Activated T-cell treated with anti-CD3 and anti-CD28 coated beads for 48 hours (primary cell): ENCODE measurements around the gene LRRC4.

Source experiments
- DNase-seq: peaks from one replicate; pipeline ENCODE4 v3.0.0-alpha.2; 2020; ENCODE audit warnings: low read depth

The LRRC4 gene

DNA sequence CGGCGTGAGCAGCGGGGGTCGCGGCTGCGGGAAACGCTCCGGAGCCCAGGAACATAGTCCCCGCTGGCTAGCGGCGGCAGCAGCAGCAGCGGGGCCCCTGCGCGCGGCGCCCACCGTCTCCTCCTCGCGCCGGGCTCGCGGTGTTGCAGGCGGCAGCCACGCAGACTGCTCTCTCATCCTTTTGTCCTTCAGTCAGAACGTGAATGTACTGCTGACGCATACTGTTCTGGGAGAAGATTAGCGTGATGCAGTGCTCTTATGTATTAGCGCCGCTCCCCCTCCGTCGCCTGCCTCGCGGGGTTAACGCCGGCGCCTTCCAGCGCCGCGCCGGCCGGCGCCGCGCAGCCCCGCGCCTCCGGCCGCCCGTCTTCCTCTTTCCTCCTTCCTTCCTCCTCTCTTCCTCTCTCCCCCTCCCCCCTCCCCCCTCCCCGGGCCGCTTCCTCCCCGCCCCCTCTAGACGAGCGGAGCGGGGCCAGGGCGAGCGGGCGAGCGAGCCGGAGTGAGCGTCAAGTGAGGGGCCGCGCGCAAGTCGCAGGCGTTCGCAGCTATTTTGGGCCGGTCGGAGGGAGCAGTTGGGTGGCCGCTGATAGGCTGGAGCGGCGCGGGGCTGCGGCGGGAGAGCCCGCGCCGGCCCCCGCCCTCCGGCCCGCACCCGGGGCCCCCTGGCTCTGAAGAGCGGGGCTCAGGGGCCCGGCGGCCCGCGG is 816 bp upstream of the LRRC4 start:
- DNase-seq, result peak; percentile 57

DNA sequence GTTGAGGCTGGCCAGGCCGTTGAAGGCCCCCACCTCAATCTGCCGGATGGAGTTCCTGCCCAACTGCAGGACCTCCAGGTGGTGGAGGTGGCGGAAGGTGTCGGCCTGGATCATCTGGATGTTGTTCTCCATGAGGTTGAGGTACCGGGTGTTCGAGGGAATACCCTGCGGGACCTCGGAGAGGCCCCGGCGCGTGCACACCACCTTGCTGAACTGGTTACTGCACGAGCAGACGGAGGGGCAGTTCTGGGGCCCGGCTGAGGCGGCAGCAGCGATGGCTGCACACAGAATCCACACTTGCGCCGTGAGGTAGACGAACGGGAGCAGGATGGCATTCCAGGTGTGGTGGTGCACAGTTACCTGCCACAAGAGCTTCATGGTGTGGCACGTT is 979 bp downstream of the LRRC4 start:
- no peak for DNase-seq

DNA sequence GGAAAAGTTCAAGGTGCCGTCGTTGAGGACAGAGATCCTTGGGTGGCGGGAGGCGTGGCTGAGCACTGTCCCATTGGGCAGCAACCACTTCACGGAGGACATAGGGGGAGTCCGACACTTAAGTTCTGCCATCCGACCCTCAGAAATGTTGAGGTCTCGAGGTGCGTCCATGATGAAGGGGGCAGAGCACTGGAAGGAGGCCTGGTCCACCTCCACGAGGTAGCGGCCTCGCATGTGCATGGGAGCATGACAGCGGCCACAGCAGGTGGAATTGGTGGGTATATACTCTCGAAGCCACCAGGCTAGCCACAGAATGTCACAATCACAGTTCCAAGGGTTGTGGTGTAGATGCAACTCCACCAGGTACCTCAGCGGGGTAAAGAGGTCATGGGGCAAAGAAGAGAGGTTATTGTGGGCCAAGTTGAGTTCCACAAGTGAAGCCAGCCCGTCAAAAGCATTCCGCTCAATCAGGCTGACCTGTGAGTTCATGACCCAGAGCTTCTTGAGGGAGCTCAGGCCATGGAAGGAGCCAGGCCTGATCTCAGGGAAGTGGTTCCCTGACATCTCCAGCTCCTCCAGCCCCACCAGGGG is 1.7 kb downstream of the LRRC4 start:
- DNase-seq, result no peak

DNA sequence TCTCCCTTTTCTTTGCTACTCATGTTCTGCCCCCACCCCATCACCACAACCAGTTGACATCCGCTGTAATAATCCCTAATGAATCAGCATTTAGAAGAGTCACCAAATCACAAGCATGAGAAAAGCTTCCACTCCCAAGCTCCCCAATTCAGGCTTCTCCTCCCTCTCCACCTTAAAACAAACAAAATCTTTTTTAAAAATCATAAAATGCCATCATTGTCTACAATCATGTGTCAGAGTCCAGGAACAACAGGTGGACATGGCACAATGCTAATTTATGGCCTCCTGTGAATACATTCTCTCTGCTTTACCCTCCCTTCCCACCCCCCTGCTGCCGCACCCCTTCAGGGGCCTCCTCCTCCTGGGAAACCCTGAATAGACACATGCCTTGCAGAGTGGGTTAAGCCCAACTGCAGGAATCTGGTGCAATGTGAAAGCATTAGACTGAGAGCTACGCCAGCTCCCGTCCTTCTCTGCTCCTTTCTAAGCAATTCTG is 3.7 kb downstream of the LRRC4 start:
- no peak for DNase-seq

DNA sequence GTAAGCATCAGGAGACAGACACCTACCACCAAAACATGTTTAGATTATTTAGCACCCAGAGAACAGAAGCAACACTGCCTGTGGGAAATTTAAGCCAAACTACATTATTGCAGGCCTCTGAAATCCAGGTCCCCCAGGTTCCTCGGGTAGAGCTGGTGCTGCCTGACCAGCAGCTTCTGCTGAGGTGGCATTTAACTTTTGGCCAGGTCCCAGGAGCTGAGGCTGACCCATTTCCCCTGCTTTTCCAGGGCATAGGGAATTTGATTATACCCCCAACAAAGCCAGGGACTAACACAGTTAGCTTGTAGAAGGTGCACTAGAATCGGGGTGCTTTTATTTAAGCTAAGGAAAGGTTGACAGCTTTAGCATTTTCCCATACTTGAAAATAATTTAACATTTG is 4.7 kb downstream of the LRRC4 start:
- DNase-seq, result no peak

DNA sequence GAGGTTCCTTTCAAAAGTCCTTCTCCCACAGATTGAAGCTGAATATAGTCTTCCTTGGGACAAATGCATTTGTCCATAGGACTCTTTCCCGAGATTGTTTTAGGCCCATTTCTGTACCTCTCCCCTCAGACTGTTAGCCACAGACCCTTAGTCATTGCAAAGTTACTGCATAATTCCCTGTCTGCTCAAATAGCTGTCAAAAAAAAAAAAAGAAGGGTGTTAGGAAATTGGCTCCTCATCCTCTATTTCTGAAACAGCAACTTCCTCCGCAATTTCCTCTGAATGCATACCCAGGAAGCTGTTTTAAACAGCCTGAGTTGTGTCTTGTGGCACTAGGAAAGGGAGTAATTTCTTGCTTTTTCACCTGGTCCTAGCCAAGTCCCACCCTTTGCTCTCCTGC is 5.4 kb downstream of the LRRC4 start:
- DNase-seq, result no peak

DNA sequence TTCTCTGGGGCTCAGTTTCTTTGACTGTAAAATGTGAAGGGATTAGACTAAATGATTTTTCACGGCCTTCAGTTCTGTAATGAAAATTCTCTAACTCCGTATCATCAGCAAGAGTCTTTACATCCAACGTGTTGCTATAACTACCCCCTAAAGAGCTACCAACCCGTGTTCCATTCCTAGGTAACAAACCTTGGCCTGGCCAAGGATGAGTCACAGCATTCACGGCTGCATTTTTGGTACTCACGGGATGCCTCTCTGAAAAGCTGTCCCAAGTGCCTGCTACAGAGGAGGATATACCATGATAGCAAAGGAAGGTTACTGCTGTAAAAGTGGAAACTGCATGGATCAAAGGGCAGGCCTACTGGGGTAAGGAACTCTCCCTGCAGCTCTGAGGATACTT is 5.9 kb downstream of the LRRC4 start:
- DNase-seq, result no peak

DNA sequence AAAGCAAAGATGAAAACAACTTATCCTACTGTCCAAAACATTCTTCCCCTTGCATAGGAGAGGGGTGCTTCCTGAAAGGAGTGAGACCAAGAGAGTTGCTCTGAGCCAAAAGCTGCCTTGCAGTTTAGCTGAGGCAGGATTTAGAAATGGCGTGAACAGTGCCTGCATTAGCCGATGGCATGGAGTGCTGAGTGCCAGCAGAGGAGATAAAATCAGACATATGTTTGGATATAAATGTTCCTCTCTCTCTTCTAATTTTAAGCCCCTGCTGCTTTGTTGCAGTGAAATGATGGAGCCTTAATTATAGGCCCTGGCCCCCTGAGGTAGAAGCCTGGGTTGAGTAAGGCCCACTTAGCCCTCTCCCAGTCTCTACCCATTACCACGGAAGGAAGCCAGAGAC is 7.1 kb downstream of the LRRC4 start:
- DNase-seq, result no peak

DNA sequence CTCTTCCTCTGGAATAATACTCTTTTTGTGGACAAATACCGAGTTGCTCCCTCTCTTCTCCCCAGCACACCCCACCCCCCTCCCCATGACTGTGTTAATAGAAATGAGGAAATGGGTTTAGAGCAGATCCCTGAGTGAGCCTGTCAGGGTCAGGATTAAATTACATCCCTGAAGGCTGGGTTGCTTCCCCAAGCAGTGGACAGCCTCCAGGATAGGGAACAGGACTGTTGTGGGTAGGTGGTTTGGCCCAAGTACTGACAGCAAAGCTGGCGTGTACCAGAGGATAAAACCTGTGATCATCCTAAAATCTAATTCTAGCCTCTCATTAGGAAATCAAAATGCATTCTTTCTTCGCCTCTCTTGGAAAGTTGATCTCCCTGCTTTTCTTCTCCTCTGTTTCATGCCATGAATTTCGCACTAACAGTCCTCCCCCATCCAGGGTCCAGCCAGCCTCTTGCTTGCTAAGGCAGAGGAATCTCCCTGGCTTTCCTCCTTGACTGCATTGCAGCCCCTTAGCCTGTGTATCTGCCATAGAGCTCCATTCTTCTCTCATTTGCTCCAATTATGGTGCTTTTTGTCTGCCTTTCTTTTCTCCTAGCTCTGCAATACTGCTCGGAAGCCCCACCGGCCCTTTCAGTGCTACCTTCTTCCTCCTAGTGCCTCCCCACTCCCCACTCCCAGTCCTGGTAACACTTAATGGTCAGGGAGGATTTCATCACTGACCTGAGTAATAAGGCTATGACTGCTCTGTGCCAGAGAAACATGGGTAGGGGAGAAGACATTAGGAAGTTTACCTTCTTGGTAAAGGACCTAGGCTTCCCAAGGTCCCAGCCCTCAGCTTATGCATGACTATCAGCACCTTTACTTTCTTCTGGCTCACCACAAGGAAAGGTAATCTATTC is 8.4 kb downstream of the LRRC4 start:
- DNase-seq, result no peak

DNA sequence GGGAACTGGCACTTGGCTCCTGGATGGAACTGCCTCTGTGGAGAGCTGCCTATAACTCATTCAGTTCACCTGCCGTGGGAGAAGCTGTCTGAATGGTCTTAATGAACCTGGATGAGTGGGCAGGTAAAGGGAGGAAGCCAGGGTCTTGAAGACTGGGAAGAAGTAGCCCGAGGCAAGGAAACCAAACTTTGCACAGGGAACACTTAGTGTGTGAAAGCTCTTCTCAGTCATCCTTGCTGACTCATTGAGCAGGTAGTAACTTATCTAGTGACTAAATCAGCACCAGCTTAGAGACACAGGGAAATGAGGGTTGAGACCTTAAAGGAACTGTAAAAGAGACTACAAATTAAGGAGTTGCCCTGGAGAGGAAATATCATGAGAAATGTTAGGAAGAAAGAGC is 9.9 kb downstream of the LRRC4 start:
- no peak for DNase-seq

DNA sequence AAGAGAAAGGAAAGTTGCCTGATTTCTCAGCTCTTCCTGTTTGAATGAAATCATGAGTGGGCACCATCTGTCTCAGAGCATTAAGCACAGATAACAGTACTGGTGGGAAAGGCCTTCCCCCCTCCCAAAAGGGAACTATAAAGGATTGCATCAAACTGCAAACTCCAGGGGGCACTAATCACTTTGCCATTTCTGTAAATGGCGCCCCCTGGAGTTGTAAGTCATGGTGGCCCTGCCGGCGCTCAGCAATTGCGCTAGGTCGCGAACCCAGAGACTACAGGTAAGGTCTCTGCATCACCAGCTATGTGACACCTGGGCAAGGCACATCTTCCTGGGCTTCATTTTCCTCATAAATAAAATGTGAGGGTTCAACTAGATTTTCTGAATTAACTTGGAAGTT is 11.1 kb downstream of the LRRC4 start:
- peak; percentile 30 for DNase-seq

DNA sequence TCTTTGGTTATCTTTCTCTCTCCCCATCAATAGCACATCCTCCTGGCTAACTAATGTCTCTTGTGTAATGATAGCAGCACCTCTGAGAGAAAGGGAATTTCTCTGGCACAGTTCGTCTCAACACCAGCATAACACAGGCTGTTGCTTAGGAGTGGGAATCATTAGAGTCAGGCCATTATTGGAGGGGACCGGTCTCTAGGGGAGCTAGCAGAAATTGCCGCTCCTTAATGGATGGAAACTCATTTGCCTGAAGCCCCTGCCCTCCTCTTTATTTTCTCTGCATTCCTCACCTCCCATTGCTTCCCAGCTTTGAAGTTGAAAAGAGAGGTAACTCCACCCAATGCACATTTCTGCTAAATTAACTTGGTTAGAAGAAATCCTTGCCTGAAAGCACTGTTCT is 11.9 kb downstream of the LRRC4 start:
- no peak for DNase-seq

DNA sequence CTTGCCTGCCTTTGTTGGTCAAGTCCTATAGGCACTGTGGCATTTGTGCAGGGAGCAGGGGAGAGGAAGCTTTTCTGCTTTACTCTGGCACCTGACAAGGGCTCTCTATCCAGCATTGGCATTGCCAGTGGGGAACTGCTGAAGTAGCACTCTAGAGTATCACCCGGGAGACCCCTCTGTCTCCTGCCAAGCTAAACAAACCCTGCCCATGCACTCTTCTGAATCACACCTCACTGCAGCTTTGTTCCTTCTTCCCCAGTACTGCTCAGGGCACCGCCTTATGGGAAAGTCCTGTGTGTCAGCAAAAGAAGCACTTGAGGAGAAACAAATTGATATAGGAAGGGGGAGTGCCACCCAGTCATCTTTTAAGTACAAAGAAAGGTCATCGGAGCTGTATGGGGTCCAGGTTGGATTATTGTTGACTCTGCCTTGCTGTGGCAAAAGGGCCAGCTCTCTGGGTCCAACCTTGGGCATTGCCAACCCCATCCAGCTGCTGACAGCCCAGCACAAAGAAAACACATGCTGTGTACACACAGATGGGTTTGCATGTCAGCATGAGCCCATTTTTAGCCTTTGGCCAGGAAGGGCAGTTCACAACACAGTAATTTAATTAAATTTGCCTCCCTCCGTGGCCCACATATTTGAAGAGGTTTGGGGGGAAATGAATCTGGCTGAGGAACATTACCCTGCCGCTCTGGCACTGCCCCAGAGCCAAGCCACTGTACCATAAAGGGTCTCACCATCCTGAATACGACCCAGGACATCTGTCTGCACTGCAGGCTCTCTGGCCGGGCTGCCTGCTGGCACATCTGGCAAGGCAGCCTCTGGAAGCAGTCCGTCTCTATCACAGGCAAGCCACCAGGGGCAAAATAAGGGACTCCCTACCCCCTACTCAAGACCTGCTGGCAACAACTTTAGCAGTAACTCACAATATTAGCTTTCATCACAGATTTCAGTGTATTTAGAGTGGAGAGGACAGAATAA is 13.1 kb downstream of the LRRC4 start:
- no peak for DNase-seq

DNA sequence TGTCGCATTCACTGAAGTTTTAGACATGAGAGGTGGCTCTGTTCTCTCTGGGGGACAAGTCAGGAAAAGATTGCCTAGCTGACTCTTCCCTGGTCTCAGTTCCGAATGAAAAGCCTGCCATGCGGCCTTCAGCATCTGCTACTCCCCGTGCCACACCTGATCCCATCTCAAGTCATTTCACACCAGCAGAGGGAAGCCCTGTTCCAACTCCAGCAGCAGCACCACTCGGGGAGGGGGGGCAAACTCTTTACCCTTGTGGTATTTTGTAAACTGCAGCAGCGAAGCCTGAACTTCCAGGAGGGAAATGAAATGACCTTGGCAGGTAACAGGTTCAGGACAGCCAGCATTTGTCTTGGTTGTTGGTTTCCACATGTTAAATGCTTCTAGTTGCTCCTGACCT is 13.8 kb downstream of the LRRC4 start:
- DNase-seq, result no peak

DNA sequence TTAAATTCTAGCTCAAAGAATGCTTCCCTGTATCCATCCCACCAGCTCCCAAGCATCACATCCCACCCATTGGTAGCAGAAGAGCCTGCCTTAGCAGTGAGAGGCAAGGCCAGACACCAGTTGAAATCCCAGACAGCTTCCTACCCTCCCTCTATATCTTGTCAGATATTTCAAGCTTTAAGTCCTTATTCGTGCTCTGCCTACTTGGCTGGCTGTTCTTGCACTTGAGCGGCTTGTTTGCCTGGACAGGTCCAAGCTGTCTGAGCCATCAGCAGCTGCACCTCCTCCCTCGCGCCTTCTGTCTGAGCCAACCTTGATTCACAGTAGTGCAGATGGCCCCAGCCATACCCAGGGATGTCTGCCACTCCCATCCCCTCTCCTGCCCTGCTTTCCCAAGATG is 16.4 kb downstream of the LRRC4 start:
- no peak for DNase-seq

DNA sequence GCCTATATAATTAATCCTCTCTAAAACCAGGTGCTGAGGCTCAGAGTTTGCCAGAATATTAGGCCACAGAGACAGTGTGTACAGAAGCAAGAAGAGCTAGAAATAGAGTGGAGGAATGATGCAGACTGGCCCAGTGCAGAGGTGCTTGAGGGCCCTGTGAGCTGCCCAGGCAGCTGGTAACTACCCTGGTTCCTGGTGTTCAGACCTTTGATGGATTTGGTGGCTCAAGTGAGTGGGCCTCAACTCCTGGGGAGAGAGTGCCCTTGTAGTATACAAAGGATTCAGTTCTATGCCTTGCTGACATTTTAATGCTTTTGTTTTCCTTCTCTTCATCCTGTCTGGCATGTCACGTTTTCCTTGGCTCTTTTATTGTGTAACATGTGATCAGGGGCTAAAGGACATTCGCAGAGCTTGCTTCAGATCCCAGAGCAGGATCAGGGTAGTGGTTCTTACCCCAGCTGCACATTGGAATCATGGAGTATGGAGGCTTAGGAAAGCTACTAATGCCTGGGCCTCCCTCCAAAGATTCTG is 20.0 kb downstream of the LRRC4 start:
- DNase-seq, result no peak

DNA sequence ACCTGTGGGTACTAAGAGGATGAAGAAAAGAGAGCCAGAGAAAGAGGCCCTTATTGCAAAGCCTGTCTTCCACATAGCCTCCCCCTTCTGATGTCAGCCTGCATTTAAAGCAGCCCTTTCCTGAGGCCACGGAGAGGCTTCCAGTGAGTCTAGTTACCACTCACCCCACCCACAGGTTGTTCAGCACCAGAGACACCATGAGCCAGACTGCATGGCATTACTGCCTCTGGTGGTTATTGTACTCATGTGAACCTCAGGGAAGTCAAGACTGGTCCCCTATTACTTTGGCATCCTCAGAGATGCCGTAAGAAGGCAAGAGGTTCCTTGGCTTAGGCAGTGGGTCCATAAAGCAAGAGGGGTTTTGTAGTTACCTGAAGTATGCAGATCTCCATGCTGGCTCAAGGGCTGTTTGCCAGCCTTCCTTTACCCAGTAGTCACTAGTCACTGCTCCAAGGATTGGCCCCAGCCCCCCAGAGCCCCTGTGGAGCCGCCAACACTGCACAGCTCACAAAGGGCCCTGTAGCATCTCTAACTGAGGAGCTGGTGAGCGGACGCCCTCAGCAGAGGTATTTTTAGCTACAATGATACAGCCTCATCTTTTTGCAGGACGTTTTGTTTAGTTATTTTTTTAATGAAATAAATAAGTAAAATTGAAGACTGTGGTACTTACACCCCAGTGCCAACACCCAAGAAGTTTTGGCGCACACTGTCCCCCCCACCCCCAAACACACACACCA is 20.7 kb downstream of the LRRC4 start:
- no peak for DNase-seq

DNA sequence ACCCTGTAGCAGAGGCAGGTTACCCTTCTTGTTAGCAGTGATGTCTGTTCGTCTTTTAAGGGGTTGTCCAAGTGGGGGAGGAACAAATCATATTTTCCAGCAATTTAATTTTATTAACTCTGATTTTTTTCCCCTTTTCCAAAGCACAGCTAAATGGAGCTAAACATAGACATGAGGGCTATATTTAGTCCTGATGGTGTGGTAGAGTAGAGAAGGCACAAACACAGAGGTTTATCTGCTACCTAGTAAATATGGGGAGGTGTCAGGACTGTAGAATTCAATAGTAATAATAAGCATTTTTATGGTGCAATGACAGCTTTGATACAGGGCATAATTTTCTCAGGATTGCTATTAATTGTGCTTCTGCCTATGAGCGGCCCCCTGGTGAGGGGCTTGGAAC is 22.5 kb downstream of the LRRC4 start:
- DNase-seq, result no peak

DNA sequence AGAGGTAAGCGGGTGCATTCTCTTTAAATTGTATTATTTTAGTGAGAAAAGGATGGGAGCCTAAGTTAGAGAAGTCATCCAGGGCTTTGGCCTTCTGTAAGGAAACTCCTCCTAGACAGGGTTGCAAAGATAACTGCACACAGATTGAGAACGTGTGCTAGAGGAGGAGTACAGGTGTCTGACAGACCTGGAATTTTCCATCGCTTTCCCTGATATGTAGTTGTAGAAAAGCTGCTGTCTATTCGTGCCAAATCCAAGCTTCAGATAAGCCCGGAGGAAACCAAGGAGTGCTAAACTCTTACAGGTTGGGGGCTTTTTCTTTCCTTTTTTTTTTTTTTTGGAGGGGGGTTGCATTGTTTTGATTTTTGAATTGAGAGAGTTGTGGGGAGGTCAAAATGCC is 23.1 kb downstream of the LRRC4 start:
- no peak for DNase-seq

DNA sequence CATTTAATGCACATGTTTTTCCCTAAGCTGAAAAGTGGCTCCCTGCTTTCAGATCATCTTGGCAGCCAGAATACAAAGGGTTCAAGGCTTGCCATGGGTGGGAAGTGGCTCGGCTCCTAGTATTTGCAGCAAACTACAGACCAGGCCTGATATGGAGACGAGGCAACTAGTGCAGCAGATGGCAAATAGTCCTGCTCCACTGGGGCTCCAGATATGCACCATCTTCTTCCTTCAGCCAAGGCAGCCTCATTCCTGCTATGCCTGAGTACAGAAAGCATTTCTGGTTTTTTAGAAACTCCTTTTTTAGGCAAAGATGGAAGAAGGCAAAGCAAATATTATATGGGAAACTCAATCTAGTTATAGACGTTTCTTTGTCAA is 23.9 kb downstream of the LRRC4 start:
- no peak for DNase-seq
